Peyer's patch (tissue), 4 donors: ENCODE data around the gene APPL2.

ENCODE experiments used
- POLR2A ChIP-seq, 2 donors: fragments of 450-650 bp; IDR thresholded peaks; one replicate each; pipeline ENCODE4 v1.5.1; 2017; ENCODE audit warnings: antibody characterized with exemption in 2 of 2, mild to moderate bottlenecking in 2 of 2, moderate library complexity in 2 of 2
- TF ChIP-seq, protein P1 (sequence below), 6 experiments: fragments of 450-650 bp in 4 of 6; fragments of 200-600 bp in 2 of 6; sonication (generic) in 1 of 6; IDR thresholded peaks; one replicate each; pipeline ENCODE4 v1.5.1; 2017 to 2019; ENCODE audit warnings: antibody characterized with exemption in 6 of 6, mild to moderate bottlenecking in 3 of 6, moderate library complexity in 1 of 6

DNA sequence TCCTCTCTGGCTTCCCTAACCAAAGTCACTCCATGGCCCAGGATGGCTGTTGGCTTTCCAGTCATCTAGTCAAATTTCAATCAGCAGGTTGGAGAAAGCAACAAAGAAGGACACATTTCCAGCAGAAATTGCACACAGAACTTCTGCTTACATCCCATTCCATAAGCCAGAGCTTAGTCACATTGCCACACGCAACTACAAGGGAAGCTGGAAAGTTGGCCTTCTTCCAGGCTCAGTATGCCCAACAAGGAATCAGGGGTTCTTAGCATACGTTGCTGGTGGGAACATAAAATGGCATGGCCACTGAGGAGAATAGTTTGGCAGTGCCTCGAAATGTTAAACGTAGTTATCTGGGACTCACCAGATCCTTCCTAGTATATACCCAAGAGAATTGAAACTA, 9.3 kb upstream of the APPL2 start:
- TF ChIP-seq POLR2A (IDR thresholded peaks at IDR 0.05), result no peak
- TF ChIP-seq, protein P1, sequence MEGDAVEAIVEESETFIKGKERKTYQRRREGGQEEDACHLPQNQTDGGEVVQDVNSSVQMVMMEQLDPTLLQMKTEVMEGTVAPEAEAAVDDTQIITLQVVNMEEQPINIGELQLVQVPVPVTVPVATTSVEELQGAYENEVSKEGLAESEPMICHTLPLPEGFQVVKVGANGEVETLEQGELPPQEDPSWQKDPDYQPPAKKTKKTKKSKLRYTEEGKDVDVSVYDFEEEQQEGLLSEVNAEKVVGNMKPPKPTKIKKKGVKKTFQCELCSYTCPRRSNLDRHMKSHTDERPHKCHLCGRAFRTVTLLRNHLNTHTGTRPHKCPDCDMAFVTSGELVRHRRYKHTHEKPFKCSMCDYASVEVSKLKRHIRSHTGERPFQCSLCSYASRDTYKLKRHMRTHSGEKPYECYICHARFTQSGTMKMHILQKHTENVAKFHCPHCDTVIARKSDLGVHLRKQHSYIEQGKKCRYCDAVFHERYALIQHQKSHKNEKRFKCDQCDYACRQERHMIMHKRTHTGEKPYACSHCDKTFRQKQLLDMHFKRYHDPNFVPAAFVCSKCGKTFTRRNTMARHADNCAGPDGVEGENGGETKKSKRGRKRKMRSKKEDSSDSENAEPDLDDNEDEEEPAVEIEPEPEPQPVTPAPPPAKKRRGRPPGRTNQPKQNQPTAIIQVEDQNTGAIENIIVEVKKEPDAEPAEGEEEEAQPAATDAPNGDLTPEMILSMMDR (IDR thresholded peaks at IDR 0.05), result no peak
